Measurements from ENCODE around the gene OR2H2.

OR2H2 gene

GRCh38 chr6:29584821-29585220 lies at the start of gene OR2H2:
OR2H2 (plus strand) TSS chr6:29585121; CDS start chr6:29587945, 2,824 bp downstream.
- Mint-ChIP-seq H3K27ac (no peak within 1 kb of the TSS), H3K4me1 (ENCODE audit: low read depth) (no peaks in the 10 kb centered on the region), H3K36me3 (ENCODE audit: low read depth) (no peaks in the 10 kb centered on the region), H3K27me3 (ENCODE audit: low read depth) (peaks cover 28% of the 10 kb centered on the region), H3K9me3 (no peaks in the 10 kb centered on the region), H3K4me3 (no peak within 1 kb of the TSS)

- Mint-ChIP-seq H3K27ac (no peak overlapping the region), H3K9me3 (no peaks in the 10 kb centered on the region), H3K27me3 (ENCODE audit: low read depth) (peaks cover 17% of the 10 kb centered on the region), H3K4me1 (ENCODE audit: low read depth) (no peaks in the 10 kb centered on the region), H3K4me3 (no peak overlapping the region), H3K36me3 (ENCODE audit: low read depth) (no peaks in the 10 kb centered on the region)
Measured at GRCh38 chr6:29537714-29538403, 47.1 kb upstream of the OR2H2 start.

GRCh38 chr6:29547573-29547972 lies 37.3 kb upstream of the OR2H2 start:
- Mint-ChIP-seq H3K4me1 (ENCODE audit: low read depth) (peaks cover 3% of the 10 kb centered on the region), H3K4me3 (no peak overlapping the region), H3K27ac (no peak overlapping the region), H3K27me3 (ENCODE audit: low read depth) (peaks cover 46% of the 10 kb centered on the region), H3K9me3 (no peaks in the 10 kb centered on the region), H3K36me3 (ENCODE audit: low read depth) (no peaks in the 10 kb centered on the region)

DNA sequence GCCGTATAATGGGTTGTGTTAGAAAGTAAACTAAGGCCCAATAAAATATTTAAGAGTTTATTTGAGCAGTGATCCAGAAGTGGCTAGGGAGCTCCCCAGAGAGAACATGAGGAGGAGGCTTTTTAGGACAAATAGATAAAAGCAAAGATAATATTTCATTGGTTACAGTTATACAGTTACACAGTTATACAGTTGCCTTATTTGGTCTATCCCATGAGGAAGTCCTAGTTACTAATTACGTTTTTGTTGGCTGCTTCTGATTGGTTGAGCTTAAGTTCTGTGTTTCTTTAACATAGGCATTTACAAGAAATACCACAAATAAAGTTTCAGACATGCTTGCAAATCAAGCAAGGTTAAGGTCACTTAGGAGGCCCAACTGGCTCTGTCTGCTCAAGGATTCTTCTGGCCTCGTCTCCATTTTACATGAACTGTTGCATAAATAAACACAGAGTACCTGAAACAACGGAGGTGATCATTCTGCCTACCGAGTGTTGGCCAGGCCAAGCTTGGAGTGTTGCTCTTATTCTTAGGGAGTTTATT lies 32.3 kb upstream of the OR2H2 start:
- peaks cover 9% of the 10 kb centered on the region for H3K4me1 Mint-ChIP-seq (ENCODE audit: low read depth)
- H3K9me3 Mint-ChIP-seq, result no peaks in the 10 kb centered on the region
- peaks cover 76% of the 10 kb centered on the region for H3K27me3 Mint-ChIP-seq (ENCODE audit: low read depth)
- H3K36me3 Mint-ChIP-seq (ENCODE audit: low read depth), result no peaks in the 10 kb centered on the region
- no peak overlapping the region for H3K4me3 Mint-ChIP-seq
- no peak overlapping the region for H3K27ac Mint-ChIP-seq

DNA sequence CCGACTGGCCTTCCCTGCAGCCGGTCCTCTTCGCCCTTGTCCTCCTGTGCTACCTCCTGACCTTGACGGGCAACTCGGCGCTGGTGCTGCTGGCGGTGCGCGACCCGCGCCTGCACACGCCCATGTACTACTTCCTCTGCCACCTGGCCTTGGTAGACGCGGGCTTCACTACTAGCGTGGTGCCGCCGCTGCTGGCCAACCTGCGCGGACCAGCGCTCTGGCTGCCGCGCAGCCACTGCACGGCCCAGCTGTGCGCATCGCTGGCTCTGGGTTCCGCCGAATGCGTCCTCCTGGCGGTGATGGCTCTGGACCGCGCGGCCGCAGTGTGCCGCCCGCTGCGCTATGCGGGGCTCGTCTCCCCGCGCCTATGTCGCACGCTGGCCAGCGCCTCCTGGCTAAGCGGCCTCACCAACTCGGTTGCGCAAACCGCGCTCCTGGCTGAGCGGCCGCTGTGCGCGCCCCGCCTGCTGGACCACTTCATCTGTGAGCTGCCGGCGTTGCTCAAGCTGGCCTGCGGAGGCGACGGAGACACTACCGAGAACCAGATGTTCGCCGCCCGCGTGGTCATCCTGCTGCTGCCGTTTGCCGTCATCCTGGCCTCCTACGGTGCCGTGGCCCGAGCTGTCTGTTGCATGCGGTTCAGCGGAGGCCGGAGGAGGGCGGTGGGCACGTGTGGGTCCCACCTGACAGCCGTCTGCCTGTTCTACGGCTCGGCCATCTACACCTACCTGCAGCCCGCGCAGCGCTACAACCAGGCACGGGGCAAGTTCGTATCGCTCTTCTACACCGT lies 31.5 kb upstream of the OR2H2 start:
- Mint-ChIP-seq H3K27me3 (ENCODE audit: low read depth) (peaks cover 67% of the 10 kb centered on the region), H3K27ac (no peak overlapping the region)

DNA sequence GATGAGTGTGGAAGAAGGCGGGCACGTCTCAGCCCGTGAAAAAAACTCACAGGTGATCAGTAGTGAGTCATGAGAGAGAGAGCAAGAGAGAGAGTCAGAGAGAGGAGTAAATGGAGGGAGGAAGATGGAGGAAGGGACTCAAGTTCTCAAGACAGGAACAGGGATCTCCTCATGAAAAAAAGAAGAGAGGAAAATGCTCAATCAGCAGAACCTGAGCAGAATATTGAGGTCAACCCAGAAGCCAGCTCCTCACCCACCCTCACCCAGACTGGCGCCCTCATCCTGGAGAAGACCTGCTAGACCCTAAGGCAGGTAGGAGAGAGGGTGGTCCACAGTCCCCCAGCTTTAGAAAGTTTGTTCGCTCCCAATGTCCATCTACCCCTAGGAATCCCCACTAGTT lies 30.2 kb upstream of the OR2H2 start:
- no peak overlapping the region for H3K27ac Mint-ChIP-seq
- peaks cover 61% of the 10 kb centered on the region for H3K27me3 Mint-ChIP-seq (ENCODE audit: low read depth)
- H3K4me1 Mint-ChIP-seq (ENCODE audit: low read depth), result peaks cover 6% of the 10 kb centered on the region
- no peaks in the 10 kb centered on the region for H3K36me3 Mint-ChIP-seq (ENCODE audit: low read depth)
- no peak overlapping the region for H3K4me3 Mint-ChIP-seq
- no peaks in the 10 kb centered on the region for H3K9me3 Mint-ChIP-seq

More for the DNA sequence above, 31.5 kb upstream of the OR2H2 start:
- Mint-ChIP-seq H3K36me3 (ENCODE audit: low read depth) (no peaks in the 10 kb centered on the region), H3K4me3 (peak overlapping the region; percentile 44), H3K4me1 (ENCODE audit: low read depth) (peaks cover 6% of the 10 kb centered on the region), H3K9me3 (no peaks in the 10 kb centered on the region)

- peaks cover 64% of the 10 kb centered on the region for H3K27me3 Mint-ChIP-seq (ENCODE audit: low read depth)
- no peaks in the 10 kb centered on the region for H3K9me3 Mint-ChIP-seq
- no peak overlapping the region for H3K27ac Mint-ChIP-seq
- no peak overlapping the region for H3K4me3 Mint-ChIP-seq
- H3K36me3 Mint-ChIP-seq (ENCODE audit: low read depth), result no peaks in the 10 kb centered on the region
- H3K4me1 Mint-ChIP-seq (ENCODE audit: low read depth), result peaks cover 8% of the 10 kb centered on the region
Measured at GRCh38 chr6:29557320-29557719, 27.6 kb upstream of the OR2H2 start.

GRCh38 chr6:29558439-29559079 lies 26.4 kb upstream of the OR2H2 start:
- peaks cover 60% of the 10 kb centered on the region for H3K27me3 Mint-ChIP-seq (ENCODE audit: low read depth)
- H3K4me3 Mint-ChIP-seq, result no peak overlapping the region
- peaks cover 2% of the 10 kb centered on the region for H3K4me1 Mint-ChIP-seq (ENCODE audit: low read depth)

GRCh38 chr6:29559524-29560287 lies 25.2 kb upstream of the OR2H2 start, which contains the start of gene UBD:
UBD (minus strand) TSS chr6:29559732; CDS start chr6:29559701, 31 bp downstream.
- peaks cover 2% of the 10 kb centered on the region for H3K4me1 Mint-ChIP-seq (ENCODE audit: low read depth)
- no peaks in the 10 kb centered on the region for H3K36me3 Mint-ChIP-seq (ENCODE audit: low read depth)
- no peak within 1 kb of the TSS for H3K27ac Mint-ChIP-seq
- H3K9me3 Mint-ChIP-seq, result no peaks in the 10 kb centered on the region
- H3K27me3 Mint-ChIP-seq (ENCODE audit: low read depth), result peaks cover 50% of the 10 kb centered on the region
- no peak within 1 kb of the TSS for H3K4me3 Mint-ChIP-seq

More at GRCh38 chr6:29558439-29559079, 26.4 kb upstream of the OR2H2 start:
- Mint-ChIP-seq H3K36me3 (ENCODE audit: low read depth) (no peaks in the 10 kb centered on the region), H3K9me3 (no peaks in the 10 kb centered on the region), H3K27ac (no peak overlapping the region)

DNA sequence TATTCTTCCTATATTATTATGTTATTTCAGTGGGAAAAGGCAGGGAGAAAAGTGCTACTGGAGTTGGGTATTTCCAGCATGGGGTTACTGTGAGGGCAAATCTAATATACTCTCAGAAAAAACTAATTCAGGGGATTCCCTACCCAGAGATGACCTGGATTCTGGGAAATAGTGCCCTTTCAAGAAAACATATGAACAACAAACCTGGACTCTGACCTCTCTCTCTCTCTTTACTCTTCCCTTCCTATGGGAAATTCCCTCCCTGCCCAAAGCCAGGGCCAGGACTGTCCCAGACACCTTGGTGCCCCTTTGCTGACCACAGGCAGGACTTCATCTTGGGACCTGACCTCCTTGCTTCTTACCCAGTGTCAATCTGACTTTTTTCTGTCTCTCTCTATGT lies 23.8 kb upstream of the OR2H2 start:
- Mint-ChIP-seq H3K4me3 (no peak overlapping the region), H3K27ac (no peak overlapping the region), H3K36me3 (ENCODE audit: low read depth) (no peaks in the 10 kb centered on the region), H3K9me3 (no peaks in the 10 kb centered on the region), H3K4me1 (ENCODE audit: low read depth) (peaks cover 2% of the 10 kb centered on the region), H3K27me3 (ENCODE audit: low read depth) (peaks cover 47% of the 10 kb centered on the region)

DNA sequence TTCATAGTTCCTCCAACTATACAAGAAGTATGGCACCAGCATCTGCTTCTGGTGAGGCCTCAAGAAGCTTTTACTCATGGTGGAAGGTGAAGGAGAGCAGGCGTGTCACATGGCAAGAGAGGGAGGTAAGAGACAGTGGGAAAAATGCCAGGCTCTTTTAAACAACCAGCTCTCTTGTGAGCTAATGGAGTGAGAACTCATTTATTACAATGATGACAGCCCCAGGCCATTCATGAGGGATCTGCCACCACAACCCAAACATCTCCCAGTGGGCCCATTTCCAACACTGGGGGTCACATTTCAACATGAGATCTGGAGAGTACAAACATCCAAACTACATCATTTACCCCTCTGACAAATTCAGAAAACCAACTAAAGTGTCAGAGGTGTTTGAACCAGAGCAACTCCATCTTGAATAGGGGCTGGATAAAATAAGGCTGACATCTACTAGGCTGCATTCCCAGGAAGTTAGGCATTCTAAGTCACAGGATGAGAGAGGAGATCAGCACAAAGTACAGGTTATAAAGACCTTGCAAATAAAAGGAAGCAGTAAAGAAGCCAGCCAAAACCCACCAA lies 23.2 kb upstream of the OR2H2 start:
- Mint-ChIP-seq H3K9me3 (no peaks in the 10 kb centered on the region), H3K4me1 (ENCODE audit: low read depth) (peaks cover 2% of the 10 kb centered on the region), H3K36me3 (ENCODE audit: low read depth) (no peaks in the 10 kb centered on the region), H3K4me3 (no peak overlapping the region), H3K27ac (no peak overlapping the region), H3K27me3 (ENCODE audit: low read depth) (peaks cover 44% of the 10 kb centered on the region)

- Mint-ChIP-seq H3K27ac (no peak overlapping the region), H3K36me3 (ENCODE audit: low read depth) (no peaks in the 10 kb centered on the region), H3K4me1 (ENCODE audit: low read depth) (peaks cover 2% of the 10 kb centered on the region), H3K4me3 (no peak overlapping the region), H3K9me3 (no peaks in the 10 kb centered on the region), H3K27me3 (ENCODE audit: low read depth) (peaks cover 54% of the 10 kb centered on the region)
Measured at GRCh38 chr6:29563435-29563965, 21.4 kb upstream of the OR2H2 start.

DNA sequence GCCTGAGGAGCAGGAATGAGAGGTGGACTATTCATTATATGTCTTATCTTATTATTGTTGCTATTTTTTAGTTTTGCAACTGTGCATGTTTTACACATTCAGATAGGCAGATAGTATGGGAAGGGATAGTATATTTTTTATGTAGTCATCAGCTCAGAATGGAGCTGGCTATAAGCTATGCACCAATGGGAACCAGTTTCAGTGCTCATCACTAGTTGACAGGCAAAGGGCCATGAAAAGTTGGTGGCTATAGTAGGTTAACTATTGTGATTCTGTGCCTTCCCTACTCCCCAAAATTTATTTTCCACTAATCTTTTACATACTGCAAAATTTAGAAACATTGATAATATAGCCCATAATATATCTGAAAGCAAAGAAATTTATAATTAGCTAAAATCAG lies 20.0 kb upstream of the OR2H2 start:
- peaks cover 45% of the 10 kb centered on the region for H3K27me3 Mint-ChIP-seq (ENCODE audit: low read depth)

More for the DNA sequence above, 20.0 kb upstream of the OR2H2 start:
- Mint-ChIP-seq H3K4me3 (no peak overlapping the region), H3K4me1 (ENCODE audit: low read depth) (peaks cover 2% of the 10 kb centered on the region), H3K9me3 (no peaks in the 10 kb centered on the region), H3K27ac (no peak overlapping the region), H3K36me3 (ENCODE audit: low read depth) (no peaks in the 10 kb centered on the region)
